Heart right ventricle (tissue), 16 donors: ENCODE results near the gene INSYN2B. TPM values are rescaled to one million over a fixed set of nuclear protein-coding genes. Genes with fewer than 3 reads are reported as not detected.

ENCODE experiments used
- ATAC-seq, 8 donors: fragments of 200-7000 bp; cut with Tn5 transposase; one replicate each; pipeline ENCODE4 v1.9.1; 2020; ENCODE audit warnings: mild to moderate bottlenecking in 8 of 8, moderate library complexity in 8 of 8, moderate number of reproducible peaks in 1 of 8
- DNase-seq, 2 donors: peaks; one replicate each; pipeline ENCODE4 v3.0.0-alpha.2; 2020
- H3K27ac ChIP-seq, 10 donors: fragments of 200-600 bp; sonication (generic) in 2 of 10; one replicate each; pipeline versions ENCODE4 v1.5.0 to v1.8.0; 2020 to 2022; ENCODE audit warnings: mild to moderate bottlenecking in 3 of 10
- H3K27me3 ChIP-seq, 7 donors: fragments of 200-600 bp; one replicate each; pipeline ENCODE4 v1.8.0; 2021 to 2022; ENCODE audit warnings: mild to moderate bottlenecking in 2 of 7
- H3K36me3 ChIP-seq, 9 donors: fragments of 200-600 bp; sonication (generic) in 1 of 9; one replicate each; pipeline versions ENCODE4 v1.5.0 to v1.8.0; 2020 to 2022; ENCODE audit warnings: mild to moderate bottlenecking in 2 of 9
- H3K4me1 ChIP-seq, 9 donors: fragments of 200-600 bp; sonication (generic) in 1 of 9; one replicate each; pipeline versions ENCODE4 v1.5.0 to v1.8.0; 2020 to 2022; ENCODE audit warnings: mild to moderate bottlenecking in 4 of 9
- H3K4me3 ChIP-seq, 10 donors: fragments of 200-600 bp; sonication (generic) in 2 of 10; one replicate each; pipeline versions ENCODE4 v1.5.0 to v1.8.0; 2020 to 2022; ENCODE audit warnings: mild to moderate bottlenecking in 7 of 10, moderate library complexity in 2 of 10
- H3K9me3 ChIP-seq, 11 donors: fragments of 200-600 bp in 10 of 11; sonication (generic) in 2 of 11; one replicate each; pipeline versions ENCODE4 v1.5.0 to v1.8.0; 2013 to 2022; ENCODE audit warnings: mild to moderate bottlenecking in 2 of 11, control low read depth in 1 of 11, moderate library complexity in 1 of 11
- WGBS, 2 donors: extraction: QIAGEN DNeasy Blood & Tissue Kit; methylation state at CpG; one replicate each; pipeline ENCODE4 v1.1.7; 2013; ENCODE audit warnings: inconsistent platforms in 1 of 2; 5-methylcytosine and 5-hydroxymethylcytosine counted together
- intact Hi-C, 10 donors: fragments of 100-400 bp; cut with DNase I; formaldehyde crosslinking; loops; one replicate each; pipeline versions ENCODE4 v1.11.1 to v1.14.2; 2022
- polyA plus RNA-seq, 2 donors: library from polyadenylated mRNA; stranded (reverse); fragments of 200-250 nt; gene quantifications; one replicate each; pipeline ENCODE4 v1.2.3, GENCODE V29; 2013
- total RNA-seq, 10 donors: library from RNA; stranded (reverse); fragmentation: NEBNext Ultra II Directional in 3 of 10; extraction: Animal tissue kit (Norgen Biotek cat#: 25700) in 3 of 10; gene quantifications; one replicate each; pipeline versions ENCODE4 v1.2.1 to v1.2.4, GENCODE V29; 2021 to 2023
- TF ChIP-seq, protein P1 (sequence below), 9 donors: fragments of 200-600 bp; sonication (generic) in 2 of 9; IDR thresholded peaks; one replicate each; pipeline versions ENCODE4 v1.5.0 to v1.8.0; 2021 to 2022; ENCODE audit warnings: antibody characterized with exemption in 9 of 9, mild to moderate bottlenecking in 5 of 9, moderate library complexity in 1 of 9
- donor health status: Arrhythmogenic right ventricular cardiomyopathy.
- donor health status: ischemic (EF 13 %, LVEDD 7.1; RV severe dilation, severe dysfunction).
- donor health status: healthy with polysubstance abuse.
- donor health status: DM: no; HTN: yes; CAD: no.
- donor health status: DM: no; HTN: no; CAD: no.
- donor health status: ischemic (EF 25% LVEDD 6.9; RV normal size, moderate dysfunction).
- donor health status: ischemic (EF 25% LVEDD 5.7; RV mildly dilated, moderate dysfunction).
- donor health status: healthy.
- donor health status: DM: yes; HTN: yes; CAD: no.
- donor health status: Ischemic cardiomyopathy.
- donor health status: ischemic (EF 35%, LVEDD 5.7; RV mildly dilated, moderate dysfunction).
- donor health status: nonischemic (EF 11% LVEDD 7.7; RV severe dilation, severe dysfunction).
- donor health status: DM: yes; HTN: yes; CAD: no.
- donor health status: PGD.
- donor health status: ischemic (EF 29% LVEDD 5.4; RV normal size, mild dysfunction).
- donor health status: nonischemic (EF 23%, LVEDD 6.1; RV moderate dilation, normal function).

INSYN2B gene
- total and polyA plus RNA-seq, 12 donors: 0.09 to 0.87 (median 0.14) TPM; not detected in 7

DNA sequence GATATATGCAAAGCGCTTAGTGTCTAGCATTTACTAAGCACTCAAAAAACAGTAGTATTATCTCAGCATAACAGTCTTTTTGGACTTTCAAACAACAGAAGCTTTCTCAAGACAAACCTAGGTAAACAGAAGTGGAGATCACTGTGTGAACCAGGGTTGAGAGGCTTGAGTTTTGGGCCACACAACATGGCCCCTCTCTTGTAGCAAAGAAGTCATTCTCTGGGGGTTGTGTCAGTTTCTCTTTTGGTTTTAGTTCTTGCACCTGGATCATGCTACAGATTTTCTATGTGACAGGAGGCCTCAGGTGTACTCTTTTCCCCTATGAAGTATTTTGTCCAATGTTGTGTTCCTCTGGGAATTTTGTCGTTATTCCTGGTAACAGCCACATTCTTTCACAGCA, 30.0 kb downstream of the INSYN2B start:
- peaks cover 0 to 7% (median 0%) of the 10 kb centered on the region in 9 donors for H3K36me3 ChIP-seq
- no peak for ATAC-seq
- peaks cover 0 to 13% (median 0%) of the 10 kb centered on the region in 9 donors for H3K4me1 ChIP-seq
- H3K27me3 ChIP-seq: peaks cover 0 to 30% (median 15%) of the 10 kb centered on the region in 7 donors
- no peak overlapping the region for H3K27ac ChIP-seq
- intact Hi-C loops: no loop called here
- H3K4me3 ChIP-seq: no peak overlapping the region
- no peaks in the 10 kb centered on the region for H3K9me3 ChIP-seq
- 88 to 89% methylated on average over 2 of the region's 2 CpGs for WGBS, 2 donors
- TF ChIP-seq, protein P1, sequence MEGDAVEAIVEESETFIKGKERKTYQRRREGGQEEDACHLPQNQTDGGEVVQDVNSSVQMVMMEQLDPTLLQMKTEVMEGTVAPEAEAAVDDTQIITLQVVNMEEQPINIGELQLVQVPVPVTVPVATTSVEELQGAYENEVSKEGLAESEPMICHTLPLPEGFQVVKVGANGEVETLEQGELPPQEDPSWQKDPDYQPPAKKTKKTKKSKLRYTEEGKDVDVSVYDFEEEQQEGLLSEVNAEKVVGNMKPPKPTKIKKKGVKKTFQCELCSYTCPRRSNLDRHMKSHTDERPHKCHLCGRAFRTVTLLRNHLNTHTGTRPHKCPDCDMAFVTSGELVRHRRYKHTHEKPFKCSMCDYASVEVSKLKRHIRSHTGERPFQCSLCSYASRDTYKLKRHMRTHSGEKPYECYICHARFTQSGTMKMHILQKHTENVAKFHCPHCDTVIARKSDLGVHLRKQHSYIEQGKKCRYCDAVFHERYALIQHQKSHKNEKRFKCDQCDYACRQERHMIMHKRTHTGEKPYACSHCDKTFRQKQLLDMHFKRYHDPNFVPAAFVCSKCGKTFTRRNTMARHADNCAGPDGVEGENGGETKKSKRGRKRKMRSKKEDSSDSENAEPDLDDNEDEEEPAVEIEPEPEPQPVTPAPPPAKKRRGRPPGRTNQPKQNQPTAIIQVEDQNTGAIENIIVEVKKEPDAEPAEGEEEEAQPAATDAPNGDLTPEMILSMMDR (IDR thresholded peaks at IDR 0.05): no peak
- no peak for DNase-seq

DNA sequence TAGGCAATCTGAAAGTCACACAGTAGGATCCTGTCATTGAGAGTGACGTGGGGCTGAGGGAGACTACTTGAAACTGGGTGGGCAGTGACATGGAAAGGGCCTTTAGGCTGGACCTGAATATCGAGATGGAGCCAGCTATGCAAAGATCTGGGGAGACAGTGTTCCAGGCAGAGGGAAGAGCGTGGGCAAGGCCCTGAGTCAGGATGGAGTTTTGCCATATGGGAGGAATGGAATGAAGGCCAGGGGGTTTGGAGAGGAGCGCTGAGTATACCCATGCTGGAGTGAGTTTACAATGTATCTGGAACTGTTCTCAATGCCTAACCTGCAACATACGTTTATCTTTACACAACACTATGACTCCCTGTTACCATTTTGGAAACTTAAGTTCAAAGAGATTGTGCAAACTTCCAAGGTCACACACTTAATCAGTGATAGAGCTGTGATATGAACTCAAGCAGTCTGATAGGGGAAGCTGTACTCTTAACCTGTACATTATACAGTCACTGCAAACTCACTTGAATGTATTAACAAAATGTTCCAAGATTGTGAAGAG, 33.5 kb downstream of the INSYN2B start:
- H3K36me3 ChIP-seq: peaks cover 0 to 7% (median 0%) of the 10 kb centered on the region in 9 donors
- H3K4me1 ChIP-seq: peaks cover 0 to 16% (median 0%) of the 10 kb centered on the region in 9 donors
- H3K4me3 ChIP-seq: no peak overlapping the region
- peaks cover 0 to 15% (median 6%) of the 10 kb centered on the region in 7 donors for H3K27me3 ChIP-seq
- DNase-seq: no peak
- no peaks in the 10 kb centered on the region for H3K9me3 ChIP-seq
- TF ChIP-seq, protein P1 (IDR thresholded peaks at IDR 0.05): no peak
- no peak overlapping the region for H3K27ac ChIP-seq
- intact Hi-C loops: no loop called here
- 88 to 90% methylated on average over 5 of the region's 5 CpGs for WGBS, 2 donors
- no peak for ATAC-seq

DNA sequence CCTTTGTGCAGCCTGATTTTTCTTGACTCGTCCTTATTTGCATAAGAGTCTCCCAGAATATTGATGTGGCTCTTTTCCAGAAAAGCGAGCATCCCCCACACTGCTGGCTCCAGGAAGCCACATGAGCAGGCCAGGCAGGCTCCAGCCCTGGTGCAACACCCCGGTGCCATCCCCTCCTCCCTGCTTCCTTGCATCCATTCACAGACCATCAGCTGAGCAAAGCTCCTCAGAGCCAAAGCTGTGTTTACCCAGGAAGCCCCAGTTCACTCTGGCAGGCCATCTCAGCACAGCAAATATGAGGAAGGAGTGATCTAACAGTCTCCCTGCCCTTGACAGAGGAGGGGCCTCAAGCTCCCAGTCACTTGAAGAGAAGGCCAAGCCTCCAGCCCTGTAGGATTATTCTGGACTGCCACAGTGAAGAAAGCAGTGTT, 34.4 kb downstream of the INSYN2B start:
- peak; percentile 46 to 86 (median 66) for ATAC-seq
- TF ChIP-seq, protein P1 (IDR thresholded peaks at IDR 0.05): no peak
- H3K9me3 ChIP-seq: no peaks in the 10 kb centered on the region
- intact Hi-C loops: no loop called here
- H3K4me1 ChIP-seq: peaks cover 0 to 16% (median 0%) of the 10 kb centered on the region in 9 donors
- H3K4me3 ChIP-seq: no peak overlapping the region
- peak; percentile 7 to 12 for DNase-seq
- H3K36me3 ChIP-seq: peaks cover 0 to 7% (median 0%) of the 10 kb centered on the region in 9 donors
- peaks cover 0 to 10% (median under 1%) of the 10 kb centered on the region in 7 donors for H3K27me3 ChIP-seq
- H3K27ac ChIP-seq: peak overlapping the region in 3 of 10 donors; percentile 22 to 44 (median 26)
- WGBS, 2 donors: 37 to 42% methylated on average over 3 of the region's 3 CpGs

DNA sequence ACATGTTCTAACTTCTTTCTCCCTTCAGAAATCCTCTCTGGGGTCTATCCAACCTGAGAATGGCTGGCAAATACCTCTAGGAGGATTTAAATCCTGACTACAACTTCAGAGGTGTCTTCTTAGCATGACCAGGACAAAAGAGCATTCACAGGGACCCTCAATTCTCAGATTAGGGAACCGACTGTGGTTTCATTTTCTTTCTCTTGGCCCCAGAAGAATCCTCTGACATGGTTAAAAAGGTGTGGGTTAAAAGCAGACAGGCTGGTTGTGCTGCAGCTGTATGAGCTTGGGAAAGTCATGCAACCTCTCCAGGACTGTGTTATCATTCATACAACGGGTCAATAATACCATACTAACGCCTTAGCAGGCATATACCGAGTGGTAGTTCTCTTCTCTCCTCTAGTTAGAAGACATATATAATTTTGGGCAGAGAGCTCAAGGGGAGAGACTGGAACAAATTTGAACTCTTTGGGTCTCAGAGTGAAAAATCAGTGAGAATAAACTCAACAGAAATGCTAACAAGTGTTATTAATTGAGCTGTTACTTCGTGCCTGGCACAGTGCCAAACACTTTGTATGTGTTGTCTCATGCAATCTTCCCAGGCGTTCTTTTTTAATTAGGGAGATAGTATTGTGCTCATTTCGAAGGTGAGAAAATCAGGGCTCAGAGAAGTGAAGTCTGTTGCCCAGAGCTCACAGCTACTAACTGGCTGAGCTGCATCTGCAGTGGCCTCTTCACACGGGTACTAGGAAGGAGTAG, 35.2 kb downstream of the INSYN2B start:
- no peak overlapping the region for H3K4me3 ChIP-seq
- H3K4me1 ChIP-seq: peaks cover 0 to 16% (median 0%) of the 10 kb centered on the region in 9 donors
- H3K9me3 ChIP-seq: no peaks in the 10 kb centered on the region
- peaks cover 0 to 7% (median 0%) of the 10 kb centered on the region in 9 donors for H3K36me3 ChIP-seq
- no peak overlapping the region for H3K27ac ChIP-seq
- WGBS, 2 donors: 64 to 68% methylated on average over 8 of the region's 8 CpGs
- TF ChIP-seq, protein P1 (IDR thresholded peaks at IDR 0.05): no peak
- DNase-seq: no peak
- ATAC-seq: no peak
- H3K27me3 ChIP-seq: peaks cover 0 to 10% (median 0%) of the 10 kb centered on the region in 7 donors
- intact Hi-C loops: no loop called here
